K562 (cell line): ENCODE measurements around the gene PPM1F. TPM values are rescaled to one million over a fixed set of nuclear protein-coding genes. Genes with fewer than 3 reads are reported as not detected.

Experiments used
- NFXL1 ChIP-seq: fragments of 450-650 bp; formaldehyde crosslinking; IDR thresholded peaks from 2 replicates; pipeline ENCODE4 v1.4.0; 2021; ENCODE audit warnings: mild to moderate bottlenecking
- RB1 ChIP-seq: fragments of 450-650 bp; IDR thresholded peaks from 2 replicates; pipeline ENCODE4 v1.6.1; 2017; ENCODE audit warnings: low read depth, mild to moderate bottlenecking
- SETDB1 ChIP-seq: IDR thresholded peaks from one replicate; pipeline ENCODE4 v1.6.1; 2012; ENCODE audit warnings: low read length, control low read depth, inconsistent platforms
- SIX5 ChIP-seq, 2 experiments: IDR thresholded peaks; 2 replicates each; pipeline ENCODE4 v1.6.1; 2011; ENCODE audit warnings: low read length in 2 of 2, borderline replicate concordance in 1 of 2, low read depth in 1 of 2, mild to moderate bottlenecking in 1 of 2, moderate library complexity in 1 of 2; ENCODE audit not compliant: insufficient read depth in 1 of 2
- ZKSCAN3 ChIP-seq: fragments of 250-450 bp; sonication (Bioruptor Pico); IDR thresholded peaks from 2 replicates; pipeline ENCODE4 v1.4.0; 2020
- ZNF253 ChIP-seq: fragments of 250-450 bp; sonication (Bioruptor Pico); conservative IDR thresholded peaks from 2 replicates; pipeline ENCODE4 v1.6.1; 2021; ENCODE audit warnings: mild to moderate bottlenecking
- ZNF785 ChIP-seq: fragments of 250-450 bp; sonication (Bioruptor Pico); IDR thresholded peaks from 2 replicates; pipeline ENCODE4 v1.4.0; 2020; ENCODE audit warnings: mild to moderate bottlenecking
- polyA plus RNA-seq, 8 experiments: library from polyadenylated mRNA; depleted of rRNA in 4 of 8; stranded (reverse) in 5 of 8; unstranded in 3 of 8; fragments of >200 nt; fragmentation: Nextera tagmentation in 2 of 8; fragmentation: Illumina TruSeq in 1 of 8; extraction: Ambion mirVana in 2 of 8; extraction: Trizol in 1 of 8; gene quantifications; 2 replicates each; pipeline versions ENCODE4 v1.2.1 to v1.2.3, GENCODE V29; 2011 to 2014; ENCODE audit warnings: inconsistent platforms in 1 of 8, missing spikeins in 1 of 8
- total RNA-seq, 7 experiments: library from RNA; depleted of rRNA in 6 of 7; stranded (reverse); fragments of >200 nt in 6 of 7; fragmentation: Illumina TruSeq in 2 of 7; extraction: Trizol in 2 of 7; gene quantifications; 2 replicates each; pipeline versions ENCODE4 v1.2.1 to v1.2.3, GENCODE V29; 2011 to 2021; ENCODE audit warnings: low replicate concordance in 1 of 7
- TF ChIP-seq, protein P1 (sequence below): fragments of 150-350 bp; conservative IDR thresholded peaks from 2 replicates; pipeline ENCODE4 v1.6.1; 2014; ENCODE audit warnings: low read length
- TF ChIP-seq, protein P2 (sequence below): fragments of 450-650 bp; formaldehyde crosslinking; IDR thresholded peaks from 2 replicates; pipeline ENCODE4 v1.4.0; 2020; ENCODE audit warnings: mild to moderate bottlenecking, moderate library complexity
- TF ChIP-seq, protein P3 (sequence below): sonication (generic); formaldehyde crosslinking; IDR thresholded peaks from 2 replicates; pipeline ENCODE4 v1.8.1; 2023; ENCODE audit warnings: mild to moderate bottlenecking, missing genetic modification reagents
- TF ChIP-seq, protein P4 (sequence below), 2 experiments: fragments of 450-650 bp; formaldehyde crosslinking in 1 of 2; IDR thresholded peaks; 2 replicates each; pipeline versions ENCODE4 v1.4.0 to v1.6.1; 2014 to 2020; ENCODE audit warnings: mild to moderate bottlenecking in 2 of 2, borderline replicate concordance in 1 of 2, low read depth in 1 of 2

Gene PPM1F
- total and polyA plus RNA-seq, 9 of the 15 experiments (the other 6 are each of a cell fraction or from before 2014, with no cell fraction given) = 2.1 to 159 (median 64.0) TPM

DNA sequence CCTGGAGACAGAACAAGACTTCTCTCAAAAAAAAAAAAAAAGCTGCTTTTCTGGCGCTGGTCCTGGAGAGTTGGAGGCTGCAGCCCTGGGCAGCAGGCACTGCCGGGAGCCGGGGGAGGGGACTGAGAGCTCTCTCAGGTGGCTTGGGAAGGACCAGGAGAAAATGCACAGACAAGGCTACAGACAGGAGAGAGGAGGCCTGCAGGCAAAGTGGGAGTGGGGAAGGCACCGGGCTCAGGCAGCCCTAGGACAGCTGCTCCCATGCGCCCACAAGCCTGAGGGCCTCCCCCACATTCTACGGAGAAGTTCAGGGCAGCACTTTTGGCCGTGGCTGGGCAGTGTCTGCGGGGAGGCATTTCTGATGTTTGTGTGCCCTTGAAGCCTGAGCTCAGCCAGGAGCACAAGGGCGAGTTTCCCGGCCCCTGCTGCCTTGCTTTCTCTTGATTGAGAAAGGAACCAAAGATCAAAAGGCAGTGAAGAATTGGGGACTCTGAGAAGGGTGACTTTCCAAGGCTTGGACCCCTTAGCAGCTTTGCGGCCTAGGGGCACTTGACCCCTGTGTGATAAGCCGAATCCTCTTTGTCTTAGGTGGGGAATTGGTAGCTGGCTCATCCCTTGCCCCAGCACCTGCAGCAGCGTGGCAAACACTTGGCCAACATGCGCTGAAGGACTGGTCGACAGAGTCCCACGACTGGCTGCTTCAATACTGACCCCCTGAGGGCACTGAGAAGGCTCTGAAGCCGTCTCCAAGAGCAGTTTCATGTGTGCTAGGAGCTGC is 35.3 kb downstream of the PPM1F start (continued):
- TF ChIP-seq, protein P1, sequence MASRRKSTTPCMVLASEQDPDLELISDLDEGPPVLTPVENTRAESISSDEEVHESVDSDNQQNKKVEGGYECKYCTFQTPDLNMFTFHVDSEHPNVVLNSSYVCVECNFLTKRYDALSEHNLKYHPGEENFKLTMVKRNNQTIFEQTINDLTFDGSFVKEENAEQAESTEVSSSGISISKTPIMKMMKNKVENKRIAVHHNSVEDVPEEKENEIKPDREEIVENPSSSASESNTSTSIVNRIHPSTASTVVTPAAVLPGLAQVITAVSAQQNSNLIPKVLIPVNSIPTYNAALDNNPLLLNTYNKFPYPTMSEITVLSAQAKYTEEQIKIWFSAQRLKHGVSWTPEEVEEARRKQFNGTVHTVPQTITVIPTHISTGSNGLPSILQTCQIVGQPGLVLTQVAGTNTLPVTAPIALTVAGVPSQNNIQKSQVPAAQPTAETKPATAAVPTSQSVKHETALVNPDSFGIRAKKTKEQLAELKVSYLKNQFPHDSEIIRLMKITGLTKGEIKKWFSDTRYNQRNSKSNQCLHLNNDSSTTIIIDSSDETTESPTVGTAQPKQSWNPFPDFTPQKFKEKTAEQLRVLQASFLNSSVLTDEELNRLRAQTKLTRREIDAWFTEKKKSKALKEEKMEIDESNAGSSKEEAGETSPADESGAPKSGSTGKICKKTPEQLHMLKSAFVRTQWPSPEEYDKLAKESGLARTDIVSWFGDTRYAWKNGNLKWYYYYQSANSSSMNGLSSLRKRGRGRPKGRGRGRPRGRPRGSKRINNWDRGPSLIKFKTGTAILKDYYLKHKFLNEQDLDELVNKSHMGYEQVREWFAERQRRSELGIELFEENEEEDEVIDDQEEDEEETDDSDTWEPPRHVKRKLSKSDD = no peak
- TF ChIP-seq ZNF253 (no peak), NFXL1 (CRISPR knock-in tag) (no peak), ZKSCAN3 (no peak), SETDB1 (peak; percentile 34), RB1 (0 out of 2 replicates have a peak, but pooled peaks have one; percentile 9), SIX5 (IDR thresholded peaks at IDR 0.05; ENCODE audit: borderline replicate concordance in 1 of 2, insufficient read depth in 1 of 2, low read depth in 1 of 2, low read length in 2 of 2) (no peak), ZNF785 (CRISPR knock-in tag) (no peak)
- TF ChIP-seq, protein P2, sequence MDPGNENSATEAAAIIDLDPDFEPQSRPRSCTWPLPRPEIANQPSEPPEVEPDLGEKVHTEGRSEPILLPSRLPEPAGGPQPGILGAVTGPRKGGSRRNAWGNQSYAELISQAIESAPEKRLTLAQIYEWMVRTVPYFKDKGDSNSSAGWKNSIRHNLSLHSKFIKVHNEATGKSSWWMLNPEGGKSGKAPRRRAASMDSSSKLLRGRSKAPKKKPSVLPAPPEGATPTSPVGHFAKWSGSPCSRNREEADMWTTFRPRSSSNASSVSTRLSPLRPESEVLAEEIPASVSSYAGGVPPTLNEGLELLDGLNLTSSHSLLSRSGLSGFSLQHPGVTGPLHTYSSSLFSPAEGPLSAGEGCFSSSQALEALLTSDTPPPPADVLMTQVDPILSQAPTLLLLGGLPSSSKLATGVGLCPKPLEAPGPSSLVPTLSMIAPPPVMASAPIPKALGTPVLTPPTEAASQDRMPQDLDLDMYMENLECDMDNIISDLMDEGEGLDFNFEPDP (CRISPR knock-in tag) = no peak
- TF ChIP-seq, protein P3, sequence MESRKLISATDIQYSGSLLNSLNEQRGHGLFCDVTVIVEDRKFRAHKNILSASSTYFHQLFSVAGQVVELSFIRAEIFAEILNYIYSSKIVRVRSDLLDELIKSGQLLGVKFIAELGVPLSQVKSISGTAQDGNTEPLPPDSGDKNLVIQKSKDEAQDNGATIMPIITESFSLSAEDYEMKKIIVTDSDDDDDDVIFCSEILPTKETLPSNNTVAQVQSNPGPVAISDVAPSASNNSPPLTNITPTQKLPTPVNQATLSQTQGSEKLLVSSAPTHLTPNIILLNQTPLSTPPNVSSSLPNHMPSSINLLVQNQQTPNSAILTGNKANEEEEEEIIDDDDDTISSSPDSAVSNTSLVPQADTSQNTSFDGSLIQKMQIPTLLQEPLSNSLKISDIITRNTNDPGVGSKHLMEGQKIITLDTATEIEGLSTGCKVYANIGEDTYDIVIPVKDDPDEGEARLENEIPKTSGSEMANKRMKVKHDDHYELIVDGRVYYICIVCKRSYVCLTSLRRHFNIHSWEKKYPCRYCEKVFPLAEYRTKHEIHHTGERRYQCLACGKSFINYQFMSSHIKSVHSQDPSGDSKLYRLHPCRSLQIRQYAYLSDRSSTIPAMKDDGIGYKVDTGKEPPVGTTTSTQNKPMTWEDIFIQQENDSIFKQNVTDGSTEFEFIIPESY (CRISPR knock-in tag) = no peak
- TF ChIP-seq, protein P4, sequence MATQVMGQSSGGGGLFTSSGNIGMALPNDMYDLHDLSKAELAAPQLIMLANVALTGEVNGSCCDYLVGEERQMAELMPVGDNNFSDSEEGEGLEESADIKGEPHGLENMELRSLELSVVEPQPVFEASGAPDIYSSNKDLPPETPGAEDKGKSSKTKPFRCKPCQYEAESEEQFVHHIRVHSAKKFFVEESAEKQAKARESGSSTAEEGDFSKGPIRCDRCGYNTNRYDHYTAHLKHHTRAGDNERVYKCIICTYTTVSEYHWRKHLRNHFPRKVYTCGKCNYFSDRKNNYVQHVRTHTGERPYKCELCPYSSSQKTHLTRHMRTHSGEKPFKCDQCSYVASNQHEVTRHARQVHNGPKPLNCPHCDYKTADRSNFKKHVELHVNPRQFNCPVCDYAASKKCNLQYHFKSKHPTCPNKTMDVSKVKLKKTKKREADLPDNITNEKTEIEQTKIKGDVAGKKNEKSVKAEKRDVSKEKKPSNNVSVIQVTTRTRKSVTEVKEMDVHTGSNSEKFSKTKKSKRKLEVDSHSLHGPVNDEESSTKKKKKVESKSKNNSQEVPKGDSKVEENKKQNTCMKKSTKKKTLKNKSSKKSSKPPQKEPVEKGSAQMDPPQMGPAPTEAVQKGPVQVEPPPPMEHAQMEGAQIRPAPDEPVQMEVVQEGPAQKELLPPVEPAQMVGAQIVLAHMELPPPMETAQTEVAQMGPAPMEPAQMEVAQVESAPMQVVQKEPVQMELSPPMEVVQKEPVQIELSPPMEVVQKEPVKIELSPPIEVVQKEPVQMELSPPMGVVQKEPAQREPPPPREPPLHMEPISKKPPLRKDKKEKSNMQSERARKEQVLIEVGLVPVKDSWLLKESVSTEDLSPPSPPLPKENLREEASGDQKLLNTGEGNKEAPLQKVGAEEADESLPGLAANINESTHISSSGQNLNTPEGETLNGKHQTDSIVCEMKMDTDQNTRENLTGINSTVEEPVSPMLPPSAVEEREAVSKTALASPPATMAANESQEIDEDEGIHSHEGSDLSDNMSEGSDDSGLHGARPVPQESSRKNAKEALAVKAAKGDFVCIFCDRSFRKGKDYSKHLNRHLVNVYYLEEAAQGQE (IDR thresholded peaks at IDR 0.05; ENCODE audit: borderline replicate concordance) = peak; percentile 18; the same call in 1 of the 2 replicates
- TF ChIP-seq, protein P4 (CRISPR knock-in tag; IDR thresholded peaks at IDR 0.05; ENCODE audit: low read depth) = 0 out of 2 replicates have a peak, but pooled peaks have one; percentile 4
